Right atrium auricular region (tissue), 2 donors: ENCODE results near the gene RAB28. TPM values are rescaled to one million over a fixed set of nuclear protein-coding genes. Genes with fewer than 3 reads are reported as not detected.

Source experiments
- DNase-seq: peaks from one replicate; pipeline ENCODE4 v3.0.0-alpha.2; 2019; ENCODE audit warnings: low spot score
- H3K27ac ChIP-seq, 2 donors: fragments of 200-600 bp; sonication (generic); 1 replicate in 1 of 2; 2 replicates in 1 of 2; pipeline ENCODE4 v1.5.1; 2016 to 2019
- H3K27me3 ChIP-seq, 2 donors: fragments of 200-600 bp; sonication (generic); one replicate each; pipeline versions ENCODE4 v1.5.1 to v1.6.0; 2017 to 2019
- H3K36me3 ChIP-seq: fragments of 200-600 bp; sonication (generic); one replicate; pipeline ENCODE4 v1.5.1; 2016
- H3K4me1 ChIP-seq, 2 donors: fragments of 200-600 bp; sonication (generic); one replicate each; pipeline versions ENCODE4 v1.5.1 to v1.6.0; 2017 to 2019
- H3K4me3 ChIP-seq, 2 donors: fragments of 200-600 bp; sonication (generic); 1 replicate in 1 of 2; 2 replicates in 1 of 2; pipeline ENCODE4 v1.5.1; 2017 to 2019; ENCODE audit warnings: mild to moderate bottlenecking in 1 of 2, moderate library complexity in 1 of 2
- H3K9me3 ChIP-seq, 2 donors: fragments of 200-600 bp; sonication (generic); one replicate each; pipeline ENCODE4 v1.5.1; 2019
- total RNA-seq, 2 donors: library from RNA; depleted of rRNA; stranded (reverse); fragments of >200 nt; gene quantifications; one replicate each; pipeline ENCODE4 v1.1.0, GENCODE V29; 2016
- TF ChIP-seq, protein P1 (sequence below), 2 donors: fragments of 200-600 bp; sonication (generic); IDR thresholded peaks; one replicate each; pipeline ENCODE4 v1.5.1; 2019; ENCODE audit warnings: antibody characterized with exemption in 2 of 2

RAB28 gene
- total RNA-seq, 2 donors from 2014 or later: 15.3 to 19.8 TPM

GRCh38 chr4:13515268-13515667, 31.1 kb upstream of the RAB28 start:
- no peaks in the 10 kb centered on the region for H3K36me3 ChIP-seq
- TF ChIP-seq, protein P1, sequence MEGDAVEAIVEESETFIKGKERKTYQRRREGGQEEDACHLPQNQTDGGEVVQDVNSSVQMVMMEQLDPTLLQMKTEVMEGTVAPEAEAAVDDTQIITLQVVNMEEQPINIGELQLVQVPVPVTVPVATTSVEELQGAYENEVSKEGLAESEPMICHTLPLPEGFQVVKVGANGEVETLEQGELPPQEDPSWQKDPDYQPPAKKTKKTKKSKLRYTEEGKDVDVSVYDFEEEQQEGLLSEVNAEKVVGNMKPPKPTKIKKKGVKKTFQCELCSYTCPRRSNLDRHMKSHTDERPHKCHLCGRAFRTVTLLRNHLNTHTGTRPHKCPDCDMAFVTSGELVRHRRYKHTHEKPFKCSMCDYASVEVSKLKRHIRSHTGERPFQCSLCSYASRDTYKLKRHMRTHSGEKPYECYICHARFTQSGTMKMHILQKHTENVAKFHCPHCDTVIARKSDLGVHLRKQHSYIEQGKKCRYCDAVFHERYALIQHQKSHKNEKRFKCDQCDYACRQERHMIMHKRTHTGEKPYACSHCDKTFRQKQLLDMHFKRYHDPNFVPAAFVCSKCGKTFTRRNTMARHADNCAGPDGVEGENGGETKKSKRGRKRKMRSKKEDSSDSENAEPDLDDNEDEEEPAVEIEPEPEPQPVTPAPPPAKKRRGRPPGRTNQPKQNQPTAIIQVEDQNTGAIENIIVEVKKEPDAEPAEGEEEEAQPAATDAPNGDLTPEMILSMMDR (IDR thresholded peaks at IDR 0.05): no peak
- no peak for DNase-seq
- H3K4me3 ChIP-seq: no peak overlapping the region
- H3K27me3 ChIP-seq: no peaks in the 10 kb centered on the region
- no peak overlapping the region for H3K27ac ChIP-seq
- no peaks in the 10 kb centered on the region for H3K9me3 ChIP-seq
- no peaks in the 10 kb centered on the region for H3K4me1 ChIP-seq

DNA sequence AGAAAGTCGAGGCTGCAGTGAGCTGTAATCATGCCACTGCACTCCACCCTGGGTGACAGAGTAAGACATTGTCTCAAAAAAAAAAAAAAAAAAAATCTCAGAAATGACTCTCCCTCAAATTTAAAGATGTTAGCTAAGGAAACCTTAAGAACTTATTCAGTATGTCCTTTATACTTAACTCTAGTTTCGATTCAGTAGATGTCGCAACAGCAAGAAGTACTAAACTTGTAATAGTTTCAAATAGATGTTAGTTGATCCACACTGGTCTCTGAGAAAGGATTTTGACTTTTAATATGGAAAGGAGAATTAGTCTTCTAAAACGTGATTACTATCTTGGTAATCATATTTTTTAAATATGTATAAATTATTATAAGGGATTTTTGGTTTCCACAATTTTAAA, 30.6 kb upstream of the RAB28 start:
- Histone ChIP-seq H3K27me3 (no peaks in the 10 kb centered on the region), H3K36me3 (no peaks in the 10 kb centered on the region), H3K27ac (no peak overlapping the region), H3K4me1 (no peaks in the 10 kb centered on the region), H3K4me3 (no peak overlapping the region), H3K9me3 (no peaks in the 10 kb centered on the region)
- DNase-seq: no peak
- TF ChIP-seq, protein P1 (IDR thresholded peaks at IDR 0.05): no peak

DNA sequence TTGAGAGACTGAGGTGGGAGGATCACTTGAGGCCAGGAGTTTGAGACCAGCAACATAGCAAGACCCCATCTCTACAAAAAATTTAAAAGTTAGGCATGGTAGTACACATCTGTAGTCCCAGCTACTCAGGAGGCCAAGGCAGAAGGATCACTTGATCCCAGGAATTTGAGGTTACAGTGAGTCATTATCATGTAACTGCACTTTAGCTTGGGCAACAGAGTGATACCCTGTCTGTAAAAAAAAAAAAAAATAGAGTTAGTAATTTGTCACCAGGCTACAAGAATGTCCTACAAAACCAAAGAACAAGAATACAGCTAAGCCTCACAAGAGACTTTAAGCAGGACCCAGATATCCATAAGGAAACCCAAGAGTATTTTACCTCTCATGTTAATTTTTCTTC, 27.0 kb upstream of the RAB28 start:
- Histone ChIP-seq H3K27ac (no peak overlapping the region), H3K4me3 (no peak overlapping the region), H3K9me3 (no peaks in the 10 kb centered on the region), H3K36me3 (no peaks in the 10 kb centered on the region), H3K27me3 (no peaks in the 10 kb centered on the region), H3K4me1 (no peaks in the 10 kb centered on the region)
- no peak for DNase-seq
- TF ChIP-seq, protein P1 (IDR thresholded peaks at IDR 0.05): no peak

GRCh38 chr4:13509442-13509841, 25.3 kb upstream of the RAB28 start:
- no peak for DNase-seq
- Histone ChIP-seq H3K9me3 (no peaks in the 10 kb centered on the region), H3K4me3 (no peak overlapping the region), H3K4me1 (no peaks in the 10 kb centered on the region), H3K36me3 (no peaks in the 10 kb centered on the region), H3K27ac (no peak overlapping the region), H3K27me3 (no peaks in the 10 kb centered on the region)
- TF ChIP-seq, protein P1 (IDR thresholded peaks at IDR 0.05): no peak

GRCh38 chr4:13504374-13504773, 20.2 kb upstream of the RAB28 start:
- Histone ChIP-seq H3K36me3 (no peaks in the 10 kb centered on the region), H3K4me3 (no peak overlapping the region), H3K27ac (no peak overlapping the region), H3K9me3 (no peaks in the 10 kb centered on the region), H3K4me1 (no peaks in the 10 kb centered on the region), H3K27me3 (no peaks in the 10 kb centered on the region)
- TF ChIP-seq, protein P1 (IDR thresholded peaks at IDR 0.05): no peak
- no peak for DNase-seq

DNA sequence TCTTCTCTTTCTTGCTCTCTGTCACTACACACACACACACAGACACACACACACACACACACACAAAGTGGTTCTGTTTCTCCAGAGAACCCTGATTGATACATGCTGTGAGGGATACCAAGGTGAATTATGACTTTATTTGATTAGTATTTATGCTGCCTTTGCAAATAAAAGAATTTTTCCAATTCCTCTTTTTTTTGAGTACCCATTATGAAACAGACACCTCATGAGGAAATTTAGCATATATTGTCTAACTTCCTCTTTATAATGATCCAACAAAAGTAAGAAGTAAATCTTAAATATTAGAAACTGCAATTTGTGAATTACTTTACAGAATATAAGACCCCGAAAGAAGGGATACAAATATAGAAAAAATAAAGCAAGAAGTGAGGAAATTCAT, 14.3 kb upstream of the RAB28 start:
- H3K27me3 ChIP-seq: no peaks in the 10 kb centered on the region

More for the DNA sequence above, 14.3 kb upstream of the RAB28 start:
- Histone ChIP-seq H3K4me3 (no peak overlapping the region), H3K4me1 (no peaks in the 10 kb centered on the region), H3K36me3 (no peaks in the 10 kb centered on the region), H3K9me3 (no peaks in the 10 kb centered on the region), H3K27ac (no peak overlapping the region)
- TF ChIP-seq, protein P1 (IDR thresholded peaks at IDR 0.05): no peak
- no peak for DNase-seq
